Colon (tissue), 2 donors: Measurements from ENCODE around the gene KRT86.
"Not testable (repeated sequence)": the region's sequence is repeated elsewhere in the genome, so short reads cannot be mapped to it uniquely, and the experiment has no call there.

ENCODE experiments used
- FAIRE-seq: peaks from 2 replicates; lab custom pipeline; 2012; peaks lifted over from hg19 to GRCh38; lab: Jason Lieb, UNC
- donor health status: control.
- donor health status: control.

Gene KRT86

DNA sequence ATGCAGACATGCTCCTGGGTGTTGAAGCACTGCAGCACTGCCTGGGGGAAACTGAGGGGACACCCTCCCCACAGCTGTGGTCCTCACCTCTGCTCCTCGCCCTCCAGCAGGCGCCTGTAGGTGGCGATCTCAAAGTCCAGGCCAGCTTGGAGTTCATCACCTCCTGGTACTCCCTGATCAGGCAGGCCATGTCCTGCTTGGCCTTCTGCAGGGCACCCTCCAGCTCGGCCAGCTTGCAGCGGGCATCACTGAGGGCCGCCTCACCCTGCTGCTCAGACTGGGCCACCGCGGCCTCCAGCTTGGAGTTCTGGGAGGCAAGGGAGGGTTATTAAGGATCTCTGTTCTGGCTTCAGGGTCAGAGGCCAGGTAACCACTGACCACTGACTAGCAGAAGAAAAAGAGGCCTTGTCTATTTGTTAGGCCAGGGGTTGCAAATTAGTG, 22.2 kb upstream of the KRT86 start:
- not testable (repeated sequence) for FAIRE-seq

DNA sequence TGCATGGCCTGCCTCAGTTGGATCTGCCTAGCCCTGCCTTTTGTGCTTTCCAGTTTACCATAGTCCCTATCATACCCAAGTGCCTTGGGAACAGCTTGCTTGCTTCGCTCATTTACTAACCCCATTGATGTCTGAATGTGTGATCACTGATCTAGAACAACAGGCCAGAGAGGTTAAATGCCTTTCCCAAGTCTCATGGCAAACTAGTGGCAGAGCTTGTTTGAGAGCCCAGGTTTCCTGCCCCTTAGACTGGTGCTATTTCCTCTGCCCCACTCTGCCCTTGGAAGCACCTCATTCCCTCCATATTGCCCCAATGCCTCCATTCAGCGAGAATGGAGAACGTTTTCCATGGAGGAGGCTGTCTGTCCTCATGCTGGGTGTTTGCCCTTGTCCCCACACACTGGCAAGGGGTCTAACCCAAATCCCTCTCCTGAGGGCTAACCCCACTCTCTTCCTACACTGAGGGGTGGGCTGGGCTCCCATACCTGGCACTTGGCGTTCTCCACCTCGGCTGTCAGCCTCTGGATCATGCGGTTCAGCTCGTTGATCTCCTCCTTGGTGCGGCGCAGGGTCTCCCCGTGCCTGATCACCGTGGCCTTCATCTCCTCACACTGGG, 21.6 kb upstream of the KRT86 start:
- no peak for FAIRE-seq

DNA sequence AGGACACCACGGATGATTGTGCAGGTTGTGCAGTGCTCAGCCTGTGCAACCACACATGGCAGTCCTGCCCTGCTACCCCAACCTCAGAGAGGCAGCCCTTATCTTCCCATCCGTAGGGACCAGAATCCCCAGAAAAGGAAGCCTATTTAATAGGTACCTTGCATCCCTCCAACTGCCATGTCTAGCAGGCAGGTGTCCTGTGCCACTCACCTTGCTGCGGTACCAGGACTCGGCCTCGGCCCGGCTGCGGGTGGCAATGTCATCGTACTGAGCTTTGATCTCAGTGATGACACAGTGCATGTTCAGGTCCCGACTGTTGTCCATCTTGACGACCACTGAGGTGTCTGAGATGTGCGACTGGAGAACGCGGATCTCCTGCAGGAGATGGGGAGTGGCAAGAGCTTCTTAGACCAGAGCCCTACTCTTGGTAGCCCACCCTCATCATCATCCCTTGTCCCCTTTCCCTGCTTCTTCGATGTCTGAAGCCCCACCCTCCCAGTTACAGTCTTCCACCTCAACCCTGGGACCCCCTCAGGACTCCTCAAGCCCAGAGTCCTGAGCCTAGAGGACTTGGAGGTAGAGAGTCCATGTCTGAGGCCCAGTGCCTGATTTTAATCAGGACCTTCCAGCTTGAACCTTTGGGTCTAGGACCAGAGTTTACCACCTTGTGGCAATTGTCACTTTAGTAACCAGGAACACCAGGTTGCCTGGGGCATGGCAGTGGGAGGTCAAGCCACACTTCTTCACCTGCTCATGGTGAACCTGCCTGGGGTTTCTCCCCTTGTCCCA, 20.9 kb upstream of the KRT86 start:
- no peak for FAIRE-seq

DNA sequence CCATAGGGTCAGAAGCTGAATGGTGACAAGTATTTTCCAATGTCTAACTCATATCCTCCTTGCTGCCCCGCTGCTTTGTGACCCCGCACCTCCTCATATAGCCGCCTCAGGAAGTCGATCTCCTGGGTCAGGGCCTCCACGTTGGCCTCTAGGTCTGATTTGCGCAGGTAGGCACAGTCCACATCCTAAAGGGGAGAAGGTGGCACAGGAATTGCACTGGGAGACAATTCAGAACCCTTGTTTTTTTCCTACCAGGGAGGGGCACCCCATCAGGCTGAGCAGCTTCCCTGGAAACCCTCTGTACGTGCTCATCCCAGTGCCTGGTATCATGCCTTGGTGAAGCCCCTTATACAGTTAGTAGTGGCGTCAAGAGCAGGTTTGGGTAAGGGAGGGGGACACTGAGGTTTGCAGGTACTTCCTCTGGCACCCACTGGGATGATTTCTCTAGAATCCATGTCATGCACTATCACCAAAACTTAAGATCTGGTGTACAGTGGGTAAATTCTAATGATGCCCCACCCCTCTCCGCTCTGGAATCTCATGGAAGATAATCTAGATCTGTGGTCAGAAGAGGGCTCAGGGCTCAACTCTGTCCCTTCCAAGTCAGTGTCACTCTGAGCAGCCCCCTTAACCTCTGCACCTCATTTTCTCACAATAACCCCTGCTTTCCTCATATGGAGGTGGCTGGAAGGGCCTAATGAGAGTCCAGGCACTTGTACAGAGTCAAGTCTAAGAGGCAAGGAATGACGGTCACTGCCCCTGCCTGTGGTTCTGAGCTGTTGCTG, 20.1 kb upstream of the KRT86 start:
- no peak for FAIRE-seq

DNA sequence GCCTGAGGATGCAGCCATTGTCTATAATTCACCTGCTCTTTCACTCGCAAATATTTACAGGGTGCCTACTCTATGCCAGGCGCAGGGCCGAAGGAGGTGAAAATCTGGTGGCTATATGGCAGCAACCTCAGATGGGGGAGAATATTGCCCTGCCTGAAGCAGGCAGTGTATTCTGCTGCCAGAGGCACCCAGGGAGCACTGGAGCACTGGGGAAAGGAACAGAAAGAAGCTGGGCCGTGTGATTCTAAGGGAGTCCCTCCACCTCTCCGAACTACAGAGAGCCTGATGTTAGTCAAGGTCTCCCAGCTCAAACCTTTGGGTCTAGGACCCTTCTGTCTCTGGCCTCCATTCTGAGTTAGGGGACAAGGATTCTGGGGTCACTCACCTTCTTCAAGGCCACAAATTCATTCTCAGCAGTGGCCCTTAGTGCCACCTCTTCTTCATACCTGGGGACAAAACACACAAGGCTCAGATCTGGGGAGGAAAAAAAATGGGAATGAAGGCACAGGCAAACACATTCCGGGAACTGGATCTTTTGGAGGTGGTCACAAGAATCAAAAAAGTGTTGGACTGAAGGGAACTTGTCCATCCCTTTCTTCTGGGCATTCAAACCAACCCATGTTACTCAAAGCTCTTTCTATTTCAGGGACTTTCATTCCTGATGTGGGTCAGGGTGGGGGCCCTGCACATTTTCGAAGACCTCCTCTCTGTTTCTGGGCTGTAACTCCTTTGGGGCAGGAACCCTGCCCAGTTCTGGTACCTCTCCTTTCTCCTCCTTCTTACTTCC, 19.3 kb upstream of the KRT86 start:
- no peak for FAIRE-seq

DNA sequence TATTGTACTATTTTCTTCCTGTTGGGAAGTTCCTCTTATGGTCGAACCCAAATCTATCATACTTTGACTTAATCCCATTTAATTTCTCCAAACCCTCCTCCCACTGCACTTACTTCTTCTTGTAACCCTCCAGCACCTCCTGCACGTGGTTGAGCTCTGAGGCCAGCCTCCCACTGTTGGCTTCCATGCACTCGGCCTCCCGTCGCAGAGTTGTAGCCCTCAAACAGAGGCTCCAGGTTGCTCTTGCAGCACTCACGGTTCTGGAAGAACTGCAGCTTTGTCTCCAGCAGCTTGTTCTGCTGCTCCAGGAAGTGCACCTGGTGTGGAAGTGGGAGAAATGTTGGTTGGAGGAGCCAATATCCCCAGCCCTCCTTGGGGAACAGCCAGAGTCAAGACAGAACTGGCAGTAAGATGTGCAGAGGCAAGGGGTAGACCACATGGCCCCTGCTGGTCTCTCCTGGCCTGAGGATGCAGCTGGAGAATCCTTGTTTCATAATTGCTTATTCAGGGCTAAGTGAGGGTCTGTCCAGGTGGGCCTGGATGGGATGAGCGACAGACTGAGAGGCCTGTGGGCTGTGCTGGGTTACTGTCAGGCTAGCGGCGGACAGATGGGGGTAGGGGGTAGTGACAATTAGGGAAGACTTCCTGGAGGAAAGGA, 18.4 kb upstream of the KRT86 start:
- FAIRE-seq, result no peak

DNA sequence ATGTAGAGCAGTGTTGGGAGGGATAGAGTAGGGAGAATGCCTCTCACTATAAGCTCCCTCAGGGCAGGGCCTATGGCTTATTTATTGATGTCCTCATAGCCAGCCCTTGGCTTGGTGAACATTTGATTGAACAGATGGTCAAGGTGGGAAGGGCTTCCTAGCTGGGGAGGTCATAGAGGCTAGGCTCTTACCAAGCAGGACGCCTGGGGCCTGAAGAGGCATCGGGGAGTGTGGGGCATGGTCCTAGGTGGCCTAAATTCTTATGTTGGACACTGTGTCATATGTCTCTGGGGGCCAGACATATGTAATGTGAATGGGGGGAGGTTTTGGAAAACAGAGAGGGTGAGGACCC, 17.9 kb upstream of the KRT86 start:
- FAIRE-seq, result no peak

DNA sequence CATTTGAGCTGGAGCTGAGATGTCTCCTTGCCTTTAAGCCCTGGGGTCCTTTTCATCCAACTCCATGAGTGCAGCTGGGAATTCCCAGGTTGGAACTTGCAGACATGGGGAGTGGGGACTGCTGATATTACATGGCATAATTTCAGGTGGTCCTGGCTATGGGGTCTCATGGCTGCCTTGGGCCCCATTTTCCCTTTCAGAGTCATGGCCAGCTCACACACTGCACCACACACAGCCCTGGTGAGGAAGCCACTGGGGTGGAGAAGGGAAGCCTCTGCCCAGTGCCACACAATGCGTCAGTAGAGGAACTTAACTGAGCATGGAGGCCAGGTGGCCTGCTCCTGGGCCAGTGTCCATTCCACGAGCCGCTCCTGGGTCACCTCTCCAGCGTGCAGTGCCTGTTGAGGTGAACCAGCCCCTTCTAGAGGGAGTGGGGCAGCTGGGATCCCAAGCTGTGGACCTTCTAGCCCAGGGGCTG, 17.3 kb upstream of the KRT86 start:
- FAIRE-seq, result no peak

DNA sequence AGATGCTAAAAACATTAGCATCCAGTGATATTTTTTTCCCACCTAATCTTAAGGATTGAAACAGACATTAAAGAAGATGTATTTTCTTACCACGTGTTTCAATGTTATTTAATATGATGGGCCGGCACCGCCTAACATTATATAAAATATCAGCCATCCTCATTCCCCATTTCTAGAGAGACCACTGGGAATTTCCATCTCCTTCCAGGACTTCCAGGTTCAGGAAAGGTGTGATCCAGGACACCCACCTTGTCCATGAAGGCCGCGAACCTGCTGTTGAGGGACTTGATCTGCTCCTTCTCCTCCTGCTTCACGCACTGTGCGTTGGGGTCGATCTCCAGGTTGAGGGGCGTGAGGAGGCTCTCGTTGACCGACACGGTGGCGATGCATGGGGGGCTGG, 16.5 kb upstream of the KRT86 start:
- FAIRE-seq, result not testable (repeated sequence)

DNA sequence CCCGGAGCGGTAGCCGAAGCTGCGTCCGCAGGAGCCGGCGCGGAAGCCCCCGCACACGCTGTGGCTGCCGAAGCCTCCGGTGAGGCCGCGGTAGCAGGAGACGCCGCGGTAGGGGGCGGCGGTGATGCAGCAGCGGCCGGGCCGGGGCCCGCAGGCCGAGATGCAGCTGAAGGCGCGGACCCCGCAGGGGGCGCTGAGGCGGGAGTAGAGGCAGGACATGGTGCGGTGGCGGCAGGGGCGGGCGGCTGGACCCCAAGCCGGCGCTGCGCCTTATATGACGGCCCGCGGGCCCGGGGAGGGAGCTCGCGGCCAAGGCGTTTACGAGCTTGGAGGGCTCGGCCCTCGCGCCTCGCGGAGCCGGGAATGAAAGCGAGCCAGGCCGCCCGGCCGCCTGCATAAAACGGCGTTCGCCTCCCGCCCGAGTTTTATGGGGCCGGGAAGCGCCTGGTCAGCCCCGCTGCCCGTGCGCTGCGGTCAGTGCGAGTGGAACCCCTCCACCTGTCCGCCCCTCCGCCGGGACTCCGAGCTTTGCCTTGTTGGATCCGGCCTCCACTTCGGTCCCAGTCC, 16.0 kb upstream of the KRT86 start:
- FAIRE-seq, result no peak

DNA sequence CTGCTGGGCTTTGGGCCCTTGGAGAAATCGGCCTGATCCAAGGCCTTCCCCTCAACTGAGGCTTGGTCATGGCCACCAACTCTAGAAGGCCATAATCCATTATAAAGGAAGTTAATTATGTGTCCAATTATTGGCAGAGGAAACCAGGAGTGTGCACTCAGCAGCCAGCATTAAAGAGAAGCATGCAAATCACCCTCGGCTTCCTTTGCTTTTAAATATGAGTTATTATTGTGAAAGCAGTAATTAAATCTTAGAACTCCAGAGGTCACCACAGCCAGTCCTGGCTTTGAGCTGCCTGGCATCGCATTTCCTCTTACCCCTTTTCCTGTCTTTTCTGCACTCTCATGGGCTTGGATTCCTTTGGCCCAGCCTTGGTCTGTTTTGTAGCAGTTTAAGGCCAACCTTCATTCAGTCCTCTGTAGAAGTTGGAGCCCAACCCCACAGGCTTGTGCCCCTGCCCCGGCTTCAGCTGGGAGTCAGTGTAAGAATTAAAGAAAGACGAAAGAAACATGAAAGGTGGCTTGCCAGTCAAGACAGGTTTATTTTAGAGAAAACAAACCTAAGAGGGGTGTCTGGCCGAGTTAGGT, 14.7 kb upstream of the KRT86 start:
- FAIRE-seq, result no peak

DNA sequence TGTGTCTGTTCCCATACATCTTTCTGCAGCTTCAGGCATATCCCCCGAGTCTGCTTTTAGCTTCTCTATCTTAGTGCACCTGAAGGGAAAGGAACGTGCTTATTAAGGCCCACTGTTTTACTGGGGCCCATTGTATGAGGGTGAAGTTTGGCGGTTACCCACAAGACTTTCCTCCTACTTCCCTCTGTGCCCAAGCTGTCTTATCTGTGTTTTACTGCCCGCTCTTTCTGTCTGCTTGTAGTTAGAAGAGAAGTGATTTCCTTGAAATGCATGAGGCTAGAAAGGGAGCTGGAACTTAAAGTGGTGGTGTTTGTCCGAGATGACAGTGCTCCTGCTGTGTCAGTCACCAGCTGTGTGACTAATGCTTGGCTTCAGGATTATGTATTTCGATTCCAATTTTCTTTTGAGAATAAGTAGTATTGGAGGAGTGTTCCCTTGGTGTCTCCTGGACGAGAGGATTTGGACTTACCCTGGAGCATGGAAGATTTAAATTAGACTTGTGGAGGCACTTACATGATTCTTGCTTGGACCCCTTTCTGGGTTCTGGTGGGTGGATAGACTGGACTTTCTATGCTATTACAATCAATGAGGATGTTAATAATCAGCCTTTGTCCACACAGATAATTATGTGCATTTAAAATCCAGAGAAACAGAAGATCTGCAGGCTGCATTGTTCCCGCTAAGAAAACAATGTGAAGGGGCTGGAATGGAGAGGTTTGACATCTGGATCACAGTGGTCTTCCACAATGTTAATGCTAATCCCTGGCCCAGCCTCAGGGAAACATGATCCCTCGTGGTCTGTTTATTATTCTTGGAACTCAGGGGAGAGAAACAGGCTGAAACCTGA, 13.9 kb upstream of the KRT86 start:
- FAIRE-seq, result no peak

DNA sequence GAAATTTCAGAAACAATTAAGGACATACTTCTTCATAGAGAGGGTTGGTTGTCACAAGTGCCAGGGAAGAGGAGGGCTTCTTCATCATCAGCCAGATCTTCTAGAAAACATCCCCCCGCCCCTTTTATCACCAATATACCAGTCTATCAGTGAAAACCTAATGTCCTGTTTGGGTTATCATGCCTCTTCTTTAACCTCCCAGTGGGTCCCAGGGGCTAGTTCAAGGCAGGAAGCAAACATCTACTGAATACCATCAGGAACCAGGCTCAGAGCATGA, 13.3 kb upstream of the KRT86 start:
- no peak for FAIRE-seq

DNA sequence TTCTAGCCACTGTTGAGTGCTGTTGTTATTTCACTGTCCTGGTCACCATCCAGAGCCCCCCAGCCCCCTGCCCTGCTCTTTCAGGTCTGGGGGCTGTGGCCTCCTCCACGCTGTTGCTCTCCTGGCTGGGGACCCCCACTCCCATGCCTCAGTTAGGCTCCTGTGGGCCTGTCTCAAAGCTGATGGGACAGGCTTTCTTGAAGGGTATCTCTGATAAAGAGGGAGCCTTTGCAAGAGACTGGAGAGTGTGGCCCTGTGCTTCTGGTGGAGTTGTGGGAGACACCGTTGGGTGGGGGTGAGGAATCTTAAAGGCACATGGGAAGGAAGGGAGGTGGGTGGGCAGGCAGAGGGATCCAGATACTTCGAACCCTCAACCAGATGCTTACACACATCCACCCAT, 12.2 kb upstream of the KRT86 start:
- no peak for FAIRE-seq

DNA sequence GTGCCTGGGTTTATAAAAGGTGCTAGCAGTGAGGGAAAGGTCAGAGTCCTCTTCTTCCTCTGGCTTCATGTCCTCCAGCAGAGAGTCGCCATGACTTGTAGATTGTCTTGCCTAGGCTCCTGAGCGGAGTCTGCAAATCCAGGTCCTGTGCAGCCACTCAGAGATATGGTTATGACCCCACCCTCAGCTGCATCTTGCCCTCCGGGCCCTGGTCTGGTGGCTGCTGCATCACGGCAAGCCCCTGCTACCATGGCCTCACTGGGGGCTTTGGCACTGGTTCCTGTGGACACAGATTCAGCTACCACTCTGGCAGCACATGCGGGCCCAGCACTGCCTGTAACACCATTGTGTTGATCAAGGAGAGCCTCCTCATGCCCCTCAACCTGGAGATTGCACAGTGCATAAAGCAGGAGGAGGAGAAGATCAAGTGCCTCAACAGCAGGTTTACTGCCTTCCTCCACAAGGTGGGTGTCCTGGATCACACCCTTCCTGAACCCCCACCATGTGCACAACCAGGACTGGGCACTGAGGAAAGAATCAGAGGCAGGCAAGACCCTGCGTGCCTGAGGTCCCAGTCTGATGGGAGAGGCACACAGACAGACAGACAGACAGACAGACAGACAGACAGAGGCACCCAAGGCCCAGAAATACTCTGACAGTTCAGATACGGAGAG, 10.5 kb upstream of the KRT86 start:
- no peak for FAIRE-seq

DNA sequence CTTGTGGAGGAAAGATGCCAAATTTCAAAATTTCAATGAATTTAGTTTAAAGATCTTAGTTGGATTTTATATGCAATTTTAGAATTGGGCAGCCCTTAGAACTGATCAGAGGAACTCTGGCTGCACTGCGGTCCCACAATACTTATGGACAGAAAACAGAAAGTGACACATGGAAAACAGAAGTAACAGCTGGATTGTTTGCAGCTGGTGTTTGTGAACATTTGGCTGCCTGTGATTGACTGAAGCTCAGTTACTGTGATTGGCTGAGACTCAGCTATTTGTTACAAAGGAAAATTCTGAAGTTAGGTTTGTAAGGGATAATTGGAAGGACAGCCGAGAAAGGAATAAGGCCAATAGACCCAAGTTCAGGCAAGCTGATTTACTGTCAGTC, 10.0 kb upstream of the KRT86 start:
- FAIRE-seq, result no peak

DNA sequence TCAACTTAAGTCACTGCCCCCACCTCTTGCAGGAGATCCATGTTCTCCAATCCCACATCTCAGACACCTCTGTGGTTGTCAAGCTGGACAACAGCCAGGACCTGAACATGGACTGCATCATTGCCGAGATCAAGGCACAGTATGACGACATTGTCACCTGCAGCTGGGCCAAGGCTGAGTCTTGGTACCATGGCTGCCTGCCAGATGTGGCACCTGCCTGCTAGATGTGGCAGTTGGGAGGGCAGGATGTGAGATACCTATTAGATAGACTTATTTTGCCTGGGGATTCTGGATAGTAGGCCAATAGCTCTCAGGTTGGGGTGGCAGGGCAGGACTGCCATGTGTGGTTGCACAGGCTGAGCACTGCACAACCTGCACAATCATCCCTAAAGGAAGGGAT, 7.9 kb upstream of the KRT86 start:
- FAIRE-seq, result no peak

DNA sequence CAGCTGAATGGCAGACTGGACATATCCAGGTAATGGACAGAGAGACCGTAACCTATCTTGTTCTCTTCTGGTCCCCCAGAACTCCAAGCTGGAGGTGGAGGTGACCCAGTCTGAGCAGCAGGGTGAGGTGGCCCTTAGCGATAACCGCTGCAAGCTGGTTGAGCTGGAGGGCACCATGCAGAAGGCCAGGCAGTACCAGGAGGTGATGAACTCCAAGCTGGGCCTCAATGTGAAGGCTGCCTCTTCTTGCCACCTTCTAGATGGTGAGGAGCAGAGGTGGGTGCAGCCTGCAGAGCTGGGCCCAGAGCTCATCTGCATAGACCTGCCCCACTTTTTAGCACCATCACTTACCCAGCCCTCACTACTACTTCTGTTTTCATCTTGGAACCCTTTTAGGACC, 7.2 kb upstream of the KRT86 start:
- no peak for FAIRE-seq

DNA sequence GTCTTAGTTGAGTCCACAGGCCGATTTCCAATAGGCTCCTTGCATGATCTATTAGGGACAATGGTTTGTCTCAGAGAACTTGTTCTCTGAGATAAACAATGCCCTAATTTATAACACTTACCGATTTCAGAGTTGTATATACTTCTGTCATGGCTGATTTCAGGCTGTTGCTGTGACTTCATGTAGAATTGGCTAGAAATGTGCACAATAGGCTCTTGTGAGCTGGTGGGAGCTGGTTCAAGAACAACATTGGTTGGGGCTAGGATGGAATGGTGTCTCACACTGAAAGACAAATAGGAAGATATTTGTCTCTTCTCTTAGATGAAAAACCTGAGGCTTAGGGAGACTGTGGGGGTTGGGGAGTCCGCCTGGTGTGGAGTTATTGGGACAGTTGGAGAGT, 6.7 kb upstream of the KRT86 start:
- no peak for FAIRE-seq

DNA sequence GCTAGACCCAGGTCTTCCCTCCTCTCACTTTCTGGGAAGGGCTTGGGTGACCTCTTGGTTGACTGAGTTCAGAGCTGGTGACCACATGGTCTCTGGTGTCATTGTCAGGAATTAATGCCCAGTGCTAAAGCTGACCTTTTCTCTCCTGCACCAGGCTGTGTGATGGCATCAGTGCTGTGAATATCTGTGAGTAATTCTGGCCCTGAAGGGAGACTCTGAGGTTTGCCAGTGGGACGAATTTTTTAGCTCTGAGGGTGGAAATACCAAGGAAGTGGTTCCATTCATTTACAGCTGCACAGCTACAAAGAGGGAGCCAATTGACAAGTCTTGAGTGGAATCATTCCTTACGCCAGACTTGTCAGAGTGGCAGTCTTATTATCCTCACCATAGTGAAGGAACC, 6.2 kb upstream of the KRT86 start:
- no peak for FAIRE-seq
